Measurements from ENCODE around the gene GLG1.

The GLG1 gene

DNA sequence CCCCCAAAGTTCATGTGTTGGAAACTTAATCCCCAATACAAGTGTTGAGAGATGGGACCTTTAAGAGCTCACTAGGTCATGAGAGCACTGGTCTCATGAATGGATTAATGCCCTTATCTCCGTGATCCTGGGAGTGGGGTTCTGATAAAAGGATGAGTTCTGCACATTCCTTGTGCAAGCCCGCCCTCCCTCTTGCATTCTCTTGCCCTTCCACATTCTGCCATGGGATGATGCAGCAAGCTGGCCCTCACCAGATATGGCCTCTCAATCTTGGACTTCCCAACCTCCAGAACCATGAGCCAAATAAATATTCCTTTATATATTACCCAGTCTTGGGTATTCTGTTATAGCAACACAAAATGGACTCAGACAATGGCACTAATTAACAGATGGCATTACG, 14.1 kb downstream of the GLG1 start:
- Histone ChIP-seq H3K9me3 (ENCODE audit: control insufficient read depth, insufficient read depth, low read length) (no peaks in the 10 kb centered on the region), H3K4me1 (ENCODE audit: control insufficient read depth, low read length) (peaks cover 6% of the 10 kb centered on the region), H3K4me2 (ENCODE audit: low read length) (no peak overlapping the region), H3K27ac (ENCODE audit: low read depth, low read length) (no peak overlapping the region), H3K4me3 (ENCODE audit: low read length) (no peak overlapping the region), H3K36me3 (ENCODE audit: control insufficient read depth, low read length) (peaks cover 5% of the 10 kb centered on the region; the same call in 1 of the 2 replicates), H4K20me1 (ENCODE audit: control insufficient read depth, insufficient read depth, low read depth, low read length) (peaks cover 8% of the 10 kb centered on the region; the same call in 1 of the 2 replicates), H3K27me3 (ENCODE audit: control insufficient read depth, low read length) (no peaks in the 10 kb centered on the region), H3K79me2 (ENCODE audit: control insufficient read depth, low read length) (peaks cover 66% of the 10 kb centered on the region), H3F3A (ENCODE audit: control insufficient read depth, insufficient read depth) (no peaks in the 10 kb centered on the region), H3K9me2 (replicated peaks; ENCODE audit: control insufficient read depth, low read length) (no peaks in the 10 kb centered on the region)
- TF ChIP-seq EZH2phosphoT487 (IDR thresholded peaks at IDR 0.05; ENCODE audit: borderline replicate concordance, low read length), result no peak
- TF ChIP-seq, protein P1, sequence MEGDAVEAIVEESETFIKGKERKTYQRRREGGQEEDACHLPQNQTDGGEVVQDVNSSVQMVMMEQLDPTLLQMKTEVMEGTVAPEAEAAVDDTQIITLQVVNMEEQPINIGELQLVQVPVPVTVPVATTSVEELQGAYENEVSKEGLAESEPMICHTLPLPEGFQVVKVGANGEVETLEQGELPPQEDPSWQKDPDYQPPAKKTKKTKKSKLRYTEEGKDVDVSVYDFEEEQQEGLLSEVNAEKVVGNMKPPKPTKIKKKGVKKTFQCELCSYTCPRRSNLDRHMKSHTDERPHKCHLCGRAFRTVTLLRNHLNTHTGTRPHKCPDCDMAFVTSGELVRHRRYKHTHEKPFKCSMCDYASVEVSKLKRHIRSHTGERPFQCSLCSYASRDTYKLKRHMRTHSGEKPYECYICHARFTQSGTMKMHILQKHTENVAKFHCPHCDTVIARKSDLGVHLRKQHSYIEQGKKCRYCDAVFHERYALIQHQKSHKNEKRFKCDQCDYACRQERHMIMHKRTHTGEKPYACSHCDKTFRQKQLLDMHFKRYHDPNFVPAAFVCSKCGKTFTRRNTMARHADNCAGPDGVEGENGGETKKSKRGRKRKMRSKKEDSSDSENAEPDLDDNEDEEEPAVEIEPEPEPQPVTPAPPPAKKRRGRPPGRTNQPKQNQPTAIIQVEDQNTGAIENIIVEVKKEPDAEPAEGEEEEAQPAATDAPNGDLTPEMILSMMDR (IDR thresholded peaks at IDR 0.05; ENCODE audit: low read depth, low read length, poor library complexity, severe bottlenecking), result no peak

GRCh38 chr16:74591876-74592650, 14.9 kb downstream of the GLG1 start:
- Histone ChIP-seq H3K27me3 (ENCODE audit: control insufficient read depth, low read length) (no peaks in the 10 kb centered on the region), H3K79me2 (ENCODE audit: control insufficient read depth, low read length) (peaks cover 71% of the 10 kb centered on the region), H3K27ac (ENCODE audit: low read depth, low read length) (no peak overlapping the region), H3K9me3 (ENCODE audit: control insufficient read depth, insufficient read depth, low read length) (no peaks in the 10 kb centered on the region), H3K9me2 (replicated peaks; ENCODE audit: control insufficient read depth, low read length) (no peaks in the 10 kb centered on the region), H3K4me3 (ENCODE audit: low read length) (no peak overlapping the region), H4K20me1 (ENCODE audit: control insufficient read depth, insufficient read depth, low read depth, low read length) (peaks cover 12% of the 10 kb centered on the region), H3K4me2 (ENCODE audit: low read length) (no peak overlapping the region), H3F3A (ENCODE audit: control insufficient read depth, insufficient read depth) (no peaks in the 10 kb centered on the region), H3K4me1 (ENCODE audit: control insufficient read depth, low read length) (peaks cover 6% of the 10 kb centered on the region), H3K36me3 (ENCODE audit: control insufficient read depth, low read length) (peaks cover 5% of the 10 kb centered on the region; the same call in 1 of the 2 replicates)
- TF ChIP-seq, protein P1 (IDR thresholded peaks at IDR 0.05; ENCODE audit: low read depth, low read length, poor library complexity, severe bottlenecking), result no peak
- TF ChIP-seq EZH2phosphoT487 (IDR thresholded peaks at IDR 0.05; ENCODE audit: borderline replicate concordance, low read length), result no peak

DNA sequence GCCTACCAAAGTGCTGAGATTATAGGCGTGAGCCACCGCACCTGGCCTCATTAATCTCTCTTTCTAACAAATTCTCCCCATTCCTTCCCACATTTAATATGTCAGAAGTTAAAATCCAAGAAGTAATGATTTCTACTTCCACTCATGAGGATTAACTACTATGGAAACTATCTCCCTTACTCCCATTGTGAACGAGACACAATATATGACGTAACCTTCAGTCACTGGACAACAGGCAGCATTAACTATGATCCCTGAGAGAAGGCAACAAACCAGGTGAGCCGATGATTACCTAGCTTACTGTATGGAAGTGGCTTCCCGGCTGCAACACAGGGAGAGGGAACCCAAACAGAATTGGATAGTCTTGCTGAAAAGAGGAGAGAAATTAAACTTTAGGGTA, 20.0 kb downstream of the GLG1 start:
- no peaks in the 10 kb centered on the region for H3K27me3 ChIP-seq (ENCODE audit: control insufficient read depth, low read length)
- H3K4me1 ChIP-seq (ENCODE audit: control insufficient read depth, low read length), result peaks cover 6% of the 10 kb centered on the region
- no peaks in the 10 kb centered on the region for H3F3A ChIP-seq (ENCODE audit: control insufficient read depth, insufficient read depth)
- no peak for TF ChIP-seq EZH2phosphoT487 (IDR thresholded peaks at IDR 0.05; ENCODE audit: borderline replicate concordance, low read length)
- TF ChIP-seq, protein P1 (IDR thresholded peaks at IDR 0.05; ENCODE audit: low read depth, low read length, poor library complexity, severe bottlenecking), result no peak
- H3K4me2 ChIP-seq (ENCODE audit: low read length), result no peak overlapping the region
- no peaks in the 10 kb centered on the region for H3K9me3 ChIP-seq (ENCODE audit: control insufficient read depth, insufficient read depth, low read length)
- H4K20me1 ChIP-seq (ENCODE audit: control insufficient read depth, insufficient read depth, low read depth, low read length), result peaks cover 14% of the 10 kb centered on the region
- no peaks in the 10 kb centered on the region for H3K9me2 ChIP-seq (replicated peaks; ENCODE audit: control insufficient read depth, low read length)
- peaks cover 80% of the 10 kb centered on the region for H3K79me2 ChIP-seq (ENCODE audit: control insufficient read depth, low read length)
- H3K36me3 ChIP-seq (ENCODE audit: control insufficient read depth, low read length), result 0 out of 2 replicates have a peak, but pooled peaks cover 3% of the 10 kb centered on the region
- H3K27ac ChIP-seq (ENCODE audit: low read depth, low read length), result no peak overlapping the region
- H3K4me3 ChIP-seq (ENCODE audit: low read length), result no peak overlapping the region

All from DOHH2 (cell line).